H1 (cell line): ENCODE measurements around the gene AGPS. TPM values are rescaled to one million over a fixed set of nuclear protein-coding genes. Genes with fewer than 3 reads are reported as not detected.

Source experiments
- CTCF ChIA-PET: fragments of 300-600 bp; sonication (Branson Sonifier 250); formaldehyde crosslinking; loops from one replicate; lab custom pipeline; 2021; ENCODE audit not compliant: partially characterized antibody; lab: Charles Lee
- POLR2A ChIA-PET: fragments of 300-600 bp; sonication (Branson Sonifier 250); formaldehyde crosslinking; loops from one replicate; lab custom pipeline; 2021; ENCODE audit warnings: inconsistent platforms; ENCODE audit not compliant: partially characterized antibody; lab: Charles Lee
- DNase-seq, 2 experiments: peaks; one replicate each; pipeline versions ENCODE4 v3.0.0 to v3.0.0-alpha.2; 2010 to 2022; ENCODE audit warnings: low spot score in 2 of 2, low read depth in 1 of 2, mixed read lengths in 1 of 2
- FAIRE-seq: peaks from 2 replicates; lab custom pipeline; 2011; peaks lifted over from hg19 to GRCh38; lab: Jason Lieb, UNC
- H2AFZ ChIP-seq: 2 replicates; pipeline ENCODE4 v1.8.1; 2012; ENCODE audit warnings: low read length, inconsistent platforms
- H2AK5ac ChIP-seq: 2 replicates; pipeline ENCODE4 v1.6.1; 2013; ENCODE audit warnings: low read depth, low read length
- H2BK120ac ChIP-seq: replicated peaks from 2 replicates; pipeline ENCODE3; 2013; ENCODE audit warnings: low read depth, low read length, inconsistent platforms
- H2BK12ac ChIP-seq: 2 replicates; pipeline ENCODE4 v1.6.1; 2013; ENCODE audit warnings: low read depth, low read length
- H2BK15ac ChIP-seq: 2 replicates; pipeline ENCODE4 v1.6.1; 2013; ENCODE audit warnings: low read length
- H2BK20ac ChIP-seq: 2 replicates; pipeline ENCODE4 v1.6.1; 2013; ENCODE audit warnings: low read length
- H2BK5ac ChIP-seq: 2 replicates; pipeline ENCODE4 v1.6.1; 2013; ENCODE audit warnings: low read depth, low read length
- H3K14ac ChIP-seq: 2 replicates; pipeline ENCODE4 v1.6.1; 2013; ENCODE audit warnings: inconsistent platforms; ENCODE audit not compliant: insufficient read length
- H3K18ac ChIP-seq: 2 replicates; pipeline ENCODE4 v1.6.1; 2013; ENCODE audit warnings: low read length; ENCODE audit errors: extremely low read depth
- H3K23ac ChIP-seq: 2 replicates; pipeline ENCODE4 v1.6.1; 2013; ENCODE audit warnings: inconsistent platforms; ENCODE audit not compliant: insufficient read length
- H3K23me2 ChIP-seq: 2 replicates; pipeline ENCODE4 v1.6.1; 2013; ENCODE audit warnings: low read depth, low read length
- H3K27ac ChIP-seq: 2 replicates; pipeline ENCODE4 v1.6.1; 2011; ENCODE audit warnings: low read depth, low read length, inconsistent platforms
- H3K27me3 ChIP-seq, 4 experiments: replicated peaks in 1 of 4; 1 replicate in 1 of 4; 2 replicates in 3 of 4; pipeline versions ENCODE4 v1.6.1 to v1.8.1; 2011 to 2013; ENCODE audit warnings: low read length in 3 of 4, mild to moderate bottlenecking in 3 of 4, inconsistent platforms in 2 of 4, mixed read lengths in 2 of 4, moderate library complexity in 1 of 4; ENCODE audit not compliant: control insufficient read depth in 3 of 4, insufficient read depth in 3 of 4; ENCODE audit errors: extremely low read depth in 1 of 4
- H3K36me3 ChIP-seq, 4 experiments: 2 replicates each; pipeline versions ENCODE4 v1.6.1 to v1.8.1; 2011 to 2013; ENCODE audit warnings: mild to moderate bottlenecking in 4 of 4, low read length in 3 of 4, moderate library complexity in 2 of 4, control low read depth in 1 of 4, inconsistent platforms in 1 of 4; ENCODE audit not compliant: insufficient read depth in 4 of 4, control insufficient read depth in 2 of 4
- H3K4ac ChIP-seq: replicated peaks from 2 replicates; pipeline ENCODE3; 2013; ENCODE audit warnings: low read length, low read depth, mixed read lengths, inconsistent platforms; ENCODE audit not compliant: insufficient read length
- H3K4me1 ChIP-seq, 4 experiments: replicated peaks in 1 of 4; 1 replicate in 1 of 4; 2 replicates in 3 of 4; pipeline versions ENCODE4 v1.6.1 to v1.8.1; 2011 to 2013; ENCODE audit warnings: low read length in 3 of 4, inconsistent platforms in 2 of 4, mixed read lengths in 1 of 4; ENCODE audit not compliant: insufficient read depth in 4 of 4, control insufficient read depth in 3 of 4
- H3K4me2 ChIP-seq, 2 experiments: 2 replicates each; pipeline versions ENCODE4 v1.6.1 to v1.8.1; 2011 to 2013; ENCODE audit warnings: low read depth in 2 of 2, low read length in 2 of 2, control low read depth in 1 of 2, inconsistent platforms in 1 of 2, mild to moderate bottlenecking in 1 of 2; ENCODE audit not compliant: insufficient read depth in 1 of 2
- H3K4me3 ChIP-seq, 4 experiments: fragments of 200-600, 300-600 bp in 1 of 4; sonication (generic), shearing (Covaris generic), sonication (Bioruptor Twin) in 1 of 4; 2 replicates each; pipeline versions ENCODE4 v1.5.1 to v1.8.1; 2011 to 2016; ENCODE audit warnings: low read length in 4 of 4, low read depth in 3 of 4, control low read depth in 2 of 4, inconsistent platforms in 2 of 4, mild to moderate bottlenecking in 2 of 4, mixed read lengths in 1 of 4, moderate library complexity in 1 of 4; ENCODE audit not compliant: insufficient read depth in 2 of 4; ENCODE audit errors: extremely low read depth in 1 of 4
- H3K56ac ChIP-seq: replicated peaks from 2 replicates; pipeline ENCODE3; 2013; ENCODE audit warnings: low read depth, mild to moderate bottlenecking, mixed read lengths, low read length, inconsistent platforms; ENCODE audit not compliant: insufficient read length
- H3K79me1 ChIP-seq: 2 replicates; pipeline ENCODE4 v1.6.1; 2013; ENCODE audit warnings: low read depth, low read length, control low read depth
- H3K79me2 ChIP-seq, 2 experiments: 2 replicates each; pipeline versions ENCODE4 v1.6.1 to v1.8.1; 2012 to 2013; ENCODE audit warnings: low read length in 2 of 2, mild to moderate bottlenecking in 2 of 2, inconsistent platforms in 1 of 2; ENCODE audit not compliant: insufficient read depth in 2 of 2, control insufficient read depth in 1 of 2
- H3K9ac ChIP-seq, 4 experiments: replicated peaks in 1 of 4; 1 replicate in 1 of 4; 2 replicates in 3 of 4; pipeline versions ENCODE4 v1.6.1 to v1.8.1; 2011 to 2013; ENCODE audit warnings: low read depth in 3 of 4, low read length in 3 of 4, control low read depth in 2 of 4, mild to moderate bottlenecking in 2 of 4, moderate library complexity in 2 of 4, inconsistent platforms in 1 of 4; ENCODE audit errors: extremely low read depth in 1 of 4
- H3K9me3 ChIP-seq, 2 experiments: 2 replicates each; pipeline versions ENCODE4 v1.6.1 to v1.8.1; 2012 to 2013; ENCODE audit warnings: mild to moderate bottlenecking in 2 of 2, moderate library complexity in 2 of 2, control low read depth in 1 of 2, inconsistent platforms in 1 of 2, low read depth in 1 of 2, low read length in 1 of 2, mixed read lengths in 1 of 2; ENCODE audit not compliant: insufficient read depth in 2 of 2
- H4K20me1 ChIP-seq, 2 experiments: replicated peaks in 1 of 2; 2 replicates each; pipeline versions ENCODE3 to v1.8.1; 2011 to 2013; ENCODE audit warnings: inconsistent platforms in 2 of 2, low read length in 2 of 2, mild to moderate bottlenecking in 1 of 2; ENCODE audit not compliant: insufficient read depth in 2 of 2, control insufficient read depth in 1 of 2
- H4K5ac ChIP-seq: 2 replicates; pipeline ENCODE4 v1.6.1; 2013; ENCODE audit warnings: low read length, low read depth, mixed read lengths, inconsistent platforms; ENCODE audit not compliant: insufficient read length
- H4K8ac ChIP-seq: 2 replicates; pipeline ENCODE4 v1.8.0; 2013; ENCODE audit warnings: mild to moderate bottlenecking, moderate library complexity, low read length, inconsistent platforms; ENCODE audit not compliant: insufficient read depth; ENCODE audit errors: extremely low read depth
- H4K91ac ChIP-seq: replicated peaks from 2 replicates; pipeline ENCODE3; 2013; ENCODE audit warnings: low read length, mixed read lengths, inconsistent platforms; ENCODE audit not compliant: insufficient read length
- TBP ChIP-seq: IDR thresholded peaks from 2 replicates; pipeline ENCODE4 v1.6.1; 2011; ENCODE audit warnings: low read depth, low read length, improper control_type of control experiment
- WGBS, 2 experiments: shearing (Covaris generic) in 1 of 2; methylation state at CpG; one replicate each; pipeline versions ENCODE4 v1.1.6 to v1.1.7; 2013 to 2015; ENCODE audit warnings: low lambda C conversion rate in 2 of 2, mixed read lengths in 2 of 2, inconsistent platforms in 1 of 2, low coverage in 1 of 2, missing lambda C conversion rate in 1 of 2; ENCODE audit not compliant: insufficient replicate concordance in 2 of 2, insufficient coverage in 1 of 2, insufficient read length in 1 of 2; ENCODE audit errors: extremely low coverage in 1 of 2, missing lambda C conversion rate in 1 of 2; 5-methylcytosine and 5-hydroxymethylcytosine counted together
- polyA plus RNA-seq, 7 experiments: library from polyadenylated mRNA; depleted of rRNA in 3 of 7; stranded (reverse) in 5 of 7; unstranded in 2 of 7; fragments of >200 nt in 5 of 7; fragments of 200-250 nt in 2 of 7; gene quantifications; 1 replicate in 5 of 7; 2 replicates in 1 of 7; 4 replicates in 1 of 7; pipeline versions ENCODE4 v1.2.1 to v1.2.3, GENCODE V29; 2011 to 2013; ENCODE audit warnings: missing spikeins in 2 of 7, mixed read lengths in 2 of 7
- total RNA-seq: library from RNA; stranded (reverse); fragmentation: NEBNext Ultra II Directional; extraction: Animal tissue kit (Norgen Biotek cat#: 25700); gene quantifications from 2 replicates; pipeline ENCODE4 v1.2.1, GENCODE V29; 2021

Gene AGPS
- total and polyA plus RNA-seq, 2 of the 8 experiments (the other 6 are each of a cell fraction or from before 2014, with no cell fraction given): 7.3 to 57.8 TPM

DNA sequence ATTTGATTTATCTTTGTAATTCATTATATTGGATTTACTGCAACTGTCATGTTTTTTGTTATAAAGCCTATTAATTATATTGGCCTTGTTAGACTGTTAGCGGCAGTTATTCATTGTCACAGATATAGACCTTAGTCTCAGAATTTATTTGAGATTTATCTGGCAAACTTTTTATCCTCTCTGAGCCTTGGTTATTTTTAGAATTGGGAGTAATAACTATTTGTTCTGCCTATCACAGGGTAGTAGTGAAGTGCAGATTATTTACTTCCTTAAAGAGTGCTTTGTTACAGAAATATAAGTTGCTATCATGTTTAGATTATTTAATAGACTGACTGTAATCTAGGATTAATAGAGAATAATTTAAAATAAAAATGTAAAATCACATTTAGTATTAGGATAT, 41.9 kb downstream of the AGPS start:
- Histone ChIP-seq H2BK12ac (no peak overlapping the region), H2AK5ac (no peak overlapping the region), H3K9ac (no peak overlapping the region), H3K27me3 (no peaks in the 10 kb centered on the region), H3K18ac (no peak overlapping the region), H3K56ac (no peak overlapping the region), H2BK15ac (no peak overlapping the region), H3K4ac (no peak overlapping the region), H2BK20ac (no peak overlapping the region), H3K4me1 (no peaks in the 10 kb centered on the region), H4K91ac (no peak overlapping the region), H3K9me3 (peaks cover 10 to 17% of the 10 kb centered on the region in 2 experiments; a peak in 3 of 4 replicates), H3K27ac (no peak overlapping the region), H3K23ac (no peak overlapping the region), H2AFZ (no peak overlapping the region), H4K20me1 (no peaks in the 10 kb centered on the region), H3K79me2 (peaks cover 0 to 31% of the 10 kb centered on the region in 2 experiments), H4K8ac (no peak overlapping the region), H3K36me3 (peaks cover 0 to 11% (median 4%) of the 10 kb centered on the region in 4 experiments; a peak in 2 of 8 replicates), H3K23me2 (no peaks in the 10 kb centered on the region), H3K14ac (no peak overlapping the region), H2BK120ac (no peak overlapping the region), H2BK5ac (no peak overlapping the region), H3K4me2 (no peak overlapping the region), H3K79me1 (no peaks in the 10 kb centered on the region), H3K4me3 (no peak overlapping the region), H4K5ac (no peak overlapping the region)
- FAIRE-seq (no peak), DNase-seq (no peak)
- 93% methylated on average over 1 of the region's 1 CpG; no CpG with 5 or more reads in 1 of the 2 experiments for WGBS, 2 experiments
- CTCF ChIA-PET: interaction anchor here (1.8 kb wide), 1 partner anchor 19 kb away, joined by 6 read pairs; no protein-coding TSS in a partner anchor
- POLR2A ChIA-PET: no interaction called here
- no peak for TF ChIP-seq TBP
